AG09319 (cell line): ENCODE data around the gene JPT2.

Experiments used
- DNase-seq: peaks from one replicate; pipeline ENCODE4 v3.0.0-alpha.2; 2010; ENCODE audit warnings: low read depth; ENCODE audit errors: extremely low read depth
- CTCF ChIP-seq: IDR thresholded peaks from 2 replicates; pipeline ENCODE4 v1.5.1; 2011; ENCODE audit warnings: low read depth, mild to moderate bottlenecking, inconsistent platforms, low read length, moderate library complexity

The JPT2 gene

DNA sequence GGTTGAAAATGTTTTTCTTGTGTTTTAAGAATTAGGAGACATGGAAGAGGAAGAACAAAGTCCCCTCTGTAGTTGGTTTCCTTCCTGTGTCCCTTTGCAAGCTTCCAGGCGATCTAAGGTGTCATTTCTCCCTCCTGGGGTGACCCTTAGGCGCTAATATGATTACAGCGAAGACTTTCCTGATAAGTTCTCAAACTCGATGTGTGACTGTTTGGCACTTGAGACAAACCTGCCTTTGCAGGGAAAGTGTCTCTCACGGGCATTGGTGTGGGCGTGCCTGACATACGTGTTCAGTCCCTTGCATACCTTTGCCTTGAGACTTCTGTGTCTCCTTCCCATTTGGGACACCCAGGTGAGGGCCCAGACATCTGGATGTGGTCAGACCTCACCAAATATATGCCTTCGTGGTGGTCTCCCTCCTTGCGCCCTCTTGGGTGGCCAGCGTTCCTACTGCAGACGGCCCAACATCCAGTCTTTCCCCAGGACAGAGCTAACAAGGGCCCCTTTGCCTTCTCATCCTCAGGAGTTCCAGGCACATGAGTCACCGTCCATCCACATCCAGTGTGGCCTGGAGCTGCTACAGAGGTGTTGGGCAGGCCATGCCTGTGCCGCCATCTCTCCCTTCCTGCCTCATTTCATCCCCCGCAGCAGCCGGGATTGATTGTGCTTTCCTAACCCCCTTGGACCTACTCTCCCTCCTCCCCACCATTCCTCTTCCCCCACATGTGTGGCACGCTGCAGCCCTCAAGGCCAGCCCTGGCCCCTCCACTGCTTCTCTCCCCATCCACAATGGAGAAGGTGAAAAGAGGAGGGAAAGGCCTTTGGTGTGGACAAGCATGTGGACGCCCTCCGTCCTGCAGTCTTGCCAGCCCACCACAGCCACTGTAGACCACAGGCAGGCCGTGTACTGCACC is 3.1 kb upstream of the JPT2 start:
- TF ChIP-seq CTCF = no peak
- no peak for DNase-seq

- no peak for TF ChIP-seq CTCF
- no peak for DNase-seq
Measured at GRCh38 chr16:1676661-1677060, 1.4 kb upstream of the JPT2 start.

GRCh38 chr16:1677339-1677738 is 740 bp upstream of the JPT2 start:
- DNase-seq = no peak

GRCh38 chr16:1678500-1679098 is 520 bp downstream of the JPT2 start:
- no peak for DNase-seq
- TF ChIP-seq CTCF = no peak

More at GRCh38 chr16:1677339-1677738, 740 bp upstream of the JPT2 start:
- TF ChIP-seq CTCF = no peak

GRCh38 chr16:1680361-1680760 is 2.3 kb downstream of the JPT2 start:
- DNase-seq = no peak
- no peak for TF ChIP-seq CTCF

DNA sequence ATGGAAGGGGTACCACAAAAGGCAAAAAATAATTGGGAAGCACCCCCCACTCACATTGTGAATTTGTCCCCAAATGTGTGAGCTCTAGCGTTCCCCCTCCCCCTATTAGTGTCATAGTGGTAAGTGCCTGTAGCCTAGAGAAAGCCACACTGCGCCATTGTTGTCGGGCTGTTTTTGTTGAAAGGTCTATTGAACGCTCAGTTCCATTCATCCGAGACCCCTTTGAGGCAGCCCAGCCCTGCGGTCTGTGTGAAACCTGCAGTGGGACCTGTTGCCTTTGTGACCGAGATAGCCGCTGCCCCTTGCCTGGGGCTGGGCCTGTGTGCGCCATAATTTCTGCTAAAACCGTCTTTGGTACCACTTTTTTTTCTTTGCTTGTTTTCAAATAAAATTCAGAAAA is 3.0 kb downstream of the JPT2 start:
- no peak for DNase-seq
- TF ChIP-seq CTCF = no peak
